ENCODE data around the gene FBXO31.

The FBXO31 gene

DNA sequence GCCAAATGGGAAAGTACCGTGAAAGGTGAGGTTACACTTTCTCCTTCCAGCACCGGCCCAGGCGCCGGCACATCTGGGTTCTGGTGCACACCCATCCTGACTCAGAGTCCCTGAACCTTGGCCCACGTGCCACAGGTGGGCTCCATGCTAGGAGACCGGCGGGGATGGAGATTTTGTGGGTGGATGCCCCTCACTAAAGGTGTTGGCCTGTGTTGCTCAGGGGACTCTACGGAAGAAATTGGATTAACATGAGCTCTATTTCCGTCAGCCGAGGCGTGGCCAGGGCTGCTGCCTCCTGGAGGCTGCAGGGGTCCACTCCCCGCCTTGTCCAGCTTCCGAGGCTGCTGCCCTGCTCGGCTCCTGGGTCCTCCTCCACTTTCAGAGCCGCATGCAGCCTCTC lies 30.8 kb downstream of the FBXO31 start:
- H3K4me1 ChIP-seq (ENCODE audit: low read length) = no peaks in the 10 kb centered on the region
- no peaks in the 10 kb centered on the region for H3K27me3 ChIP-seq (replicated peaks; ENCODE audit: insufficient read depth, low read length)
- H4K20me1 ChIP-seq (ENCODE audit: insufficient read depth, low read length) = no peaks in the 10 kb centered on the region
- no peak overlapping the region for H2AFZ ChIP-seq (ENCODE audit: low read length)
- TF ChIP-seq EZH2phosphoT487 (IDR thresholded peaks at IDR 0.05; ENCODE audit: low read length) = no peak
- TF ChIP-seq, protein P1, sequence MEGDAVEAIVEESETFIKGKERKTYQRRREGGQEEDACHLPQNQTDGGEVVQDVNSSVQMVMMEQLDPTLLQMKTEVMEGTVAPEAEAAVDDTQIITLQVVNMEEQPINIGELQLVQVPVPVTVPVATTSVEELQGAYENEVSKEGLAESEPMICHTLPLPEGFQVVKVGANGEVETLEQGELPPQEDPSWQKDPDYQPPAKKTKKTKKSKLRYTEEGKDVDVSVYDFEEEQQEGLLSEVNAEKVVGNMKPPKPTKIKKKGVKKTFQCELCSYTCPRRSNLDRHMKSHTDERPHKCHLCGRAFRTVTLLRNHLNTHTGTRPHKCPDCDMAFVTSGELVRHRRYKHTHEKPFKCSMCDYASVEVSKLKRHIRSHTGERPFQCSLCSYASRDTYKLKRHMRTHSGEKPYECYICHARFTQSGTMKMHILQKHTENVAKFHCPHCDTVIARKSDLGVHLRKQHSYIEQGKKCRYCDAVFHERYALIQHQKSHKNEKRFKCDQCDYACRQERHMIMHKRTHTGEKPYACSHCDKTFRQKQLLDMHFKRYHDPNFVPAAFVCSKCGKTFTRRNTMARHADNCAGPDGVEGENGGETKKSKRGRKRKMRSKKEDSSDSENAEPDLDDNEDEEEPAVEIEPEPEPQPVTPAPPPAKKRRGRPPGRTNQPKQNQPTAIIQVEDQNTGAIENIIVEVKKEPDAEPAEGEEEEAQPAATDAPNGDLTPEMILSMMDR (IDR thresholded peaks at IDR 0.05; ENCODE audit: low read length) = no peak
- no peak for TF ChIP-seq EZH2 (optimal IDR thresholded peaks at IDR 0.05; ENCODE audit: low read depth, low read length)
- H3K36me3 ChIP-seq (replicated peaks; ENCODE audit: insufficient read depth, low read length) = no peaks in the 10 kb centered on the region
- H3K27ac ChIP-seq (ENCODE audit: low read length) = no peak overlapping the region
- H3K9me2 ChIP-seq (replicated peaks; ENCODE audit: insufficient read depth, low read length) = no peaks in the 10 kb centered on the region
- no peaks in the 10 kb centered on the region for H3F3A ChIP-seq (ENCODE audit: insufficient read depth, low read length)
- no peaks in the 10 kb centered on the region for H3K79me2 ChIP-seq (ENCODE audit: low read length)
- H3K4me2 ChIP-seq (ENCODE audit: low read depth, low read length) = no peak overlapping the region
- DNase-seq = no peak
- no peak overlapping the region for H3K9ac ChIP-seq (ENCODE audit: low read length)
- H3K9me3 ChIP-seq (replicated peaks; ENCODE audit: insufficient read depth, low read length) = no peaks in the 10 kb centered on the region
- no peak overlapping the region for H3K4me3 ChIP-seq (ENCODE audit: low read length)

DNA sequence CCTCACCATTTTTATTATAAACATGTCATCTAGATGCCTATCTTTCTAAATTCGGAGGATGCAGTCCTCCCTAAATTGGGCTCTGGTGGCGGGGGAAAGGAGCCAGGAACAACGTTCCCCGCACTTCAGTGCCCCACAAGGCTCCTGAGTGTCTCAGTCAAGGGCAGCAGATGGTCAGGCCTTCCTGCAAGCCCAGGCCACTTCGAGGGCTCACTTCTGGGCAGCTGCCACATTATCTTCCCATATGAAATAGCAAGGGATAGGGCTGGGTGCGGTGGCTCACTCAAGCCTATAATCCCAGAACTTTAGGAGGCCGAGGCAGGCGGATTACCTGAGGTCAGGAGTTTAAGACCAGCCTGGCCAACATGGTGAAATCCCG lies 32.3 kb downstream of the FBXO31 start:
- Histone ChIP-seq H4K20me1 (ENCODE audit: insufficient read depth, low read length) (no peaks in the 10 kb centered on the region), H3K27ac (ENCODE audit: low read length) (no peak overlapping the region), H3K27me3 (replicated peaks; ENCODE audit: insufficient read depth, low read length) (no peaks in the 10 kb centered on the region), H3K79me2 (ENCODE audit: low read length) (no peaks in the 10 kb centered on the region), H3K4me1 (ENCODE audit: low read length) (no peaks in the 10 kb centered on the region), H3K4me3 (ENCODE audit: low read length) (no peak overlapping the region), H3K9ac (ENCODE audit: low read length) (no peak overlapping the region), H2AFZ (ENCODE audit: low read length) (no peak overlapping the region), H3K4me2 (ENCODE audit: low read depth, low read length) (no peak overlapping the region), H3K9me3 (replicated peaks; ENCODE audit: insufficient read depth, low read length) (no peaks in the 10 kb centered on the region), H3F3A (ENCODE audit: insufficient read depth, low read length) (no peaks in the 10 kb centered on the region), H3K36me3 (replicated peaks; ENCODE audit: insufficient read depth, low read length) (no peaks in the 10 kb centered on the region), H3K9me2 (replicated peaks; ENCODE audit: insufficient read depth, low read length) (no peaks in the 10 kb centered on the region)
- DNase-seq = no peak
- TF ChIP-seq EZH2 (optimal IDR thresholded peaks at IDR 0.05; ENCODE audit: low read depth, low read length) = no peak
- TF ChIP-seq EZH2phosphoT487 (IDR thresholded peaks at IDR 0.05; ENCODE audit: low read length) = no peak
- TF ChIP-seq, protein P1 (IDR thresholded peaks at IDR 0.05; ENCODE audit: low read length) = no peak

DNA sequence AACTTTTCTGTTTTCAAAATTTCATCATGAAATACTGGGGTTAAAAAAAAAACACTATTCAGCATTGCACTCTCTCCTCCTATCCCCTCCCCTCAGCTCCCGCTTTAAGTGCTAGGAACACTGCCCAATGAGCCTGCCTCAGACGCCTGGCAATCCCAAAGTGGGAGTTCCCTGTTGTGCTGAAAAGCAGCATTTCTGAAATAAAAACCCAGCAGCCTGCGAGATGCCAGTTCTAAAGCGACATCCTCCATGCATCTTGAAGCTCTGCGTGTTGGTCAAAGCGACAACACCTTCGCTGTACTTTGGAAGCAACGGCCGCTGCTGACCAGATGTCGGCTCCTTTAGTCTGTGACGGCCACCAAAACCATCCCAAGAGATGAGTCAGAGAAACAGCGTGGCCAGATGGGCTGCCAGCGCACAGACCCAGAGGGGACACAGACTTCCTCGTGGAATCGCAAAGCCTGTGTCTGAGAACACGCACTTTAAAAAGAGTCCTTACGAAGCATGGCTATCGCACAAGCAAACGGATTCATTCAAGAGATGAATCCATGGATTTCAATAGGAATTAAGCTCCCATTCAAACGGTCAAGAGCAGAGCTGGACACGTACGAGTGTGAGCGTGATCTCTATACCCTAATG lies 32.8 kb downstream of the FBXO31 start:
- Histone ChIP-seq H3K27ac (ENCODE audit: low read length) (no peak overlapping the region), H2AFZ (ENCODE audit: low read length) (no peak overlapping the region), H3K4me3 (ENCODE audit: low read length) (no peak overlapping the region), H3K9ac (ENCODE audit: low read length) (no peak overlapping the region), H3K4me2 (ENCODE audit: low read depth, low read length) (no peak overlapping the region), H3F3A (ENCODE audit: insufficient read depth, low read length) (no peaks in the 10 kb centered on the region), H3K9me2 (replicated peaks; ENCODE audit: insufficient read depth, low read length) (no peaks in the 10 kb centered on the region), H3K27me3 (replicated peaks; ENCODE audit: insufficient read depth, low read length) (no peaks in the 10 kb centered on the region), H4K20me1 (ENCODE audit: insufficient read depth, low read length) (no peaks in the 10 kb centered on the region), H3K4me1 (ENCODE audit: low read length) (no peaks in the 10 kb centered on the region), H3K79me2 (ENCODE audit: low read length) (no peaks in the 10 kb centered on the region), H3K36me3 (replicated peaks; ENCODE audit: insufficient read depth, low read length) (no peaks in the 10 kb centered on the region), H3K9me3 (replicated peaks; ENCODE audit: insufficient read depth, low read length) (no peaks in the 10 kb centered on the region)
- TF ChIP-seq EZH2phosphoT487 (IDR thresholded peaks at IDR 0.05; ENCODE audit: low read length) (no peak), EZH2 (optimal IDR thresholded peaks at IDR 0.05; ENCODE audit: low read depth, low read length) (no peak)
- TF ChIP-seq, protein P1 (IDR thresholded peaks at IDR 0.05; ENCODE audit: low read length) = no peak
- DNase-seq = no peak

Measured in MM.1S (cell line).